Measurements from ENCODE around the gene ATP6V0C. TPM values are rescaled to one million over a fixed set of nuclear protein-coding genes. Genes with fewer than 3 reads are reported as not detected.

Gene ATP6V0C
- total RNA-seq, 2 donors from 2014 or later = 94.4 to 127 TPM

- Mint-ChIP-seq H3K9me3 (no peaks in the 10 kb centered on the region), H3K27ac (peak overlapping the region in 1 of 2 donors; percentile 34), H3K36me3 (no peaks in the 10 kb centered on the region)
- DNase-seq (ENCODE audit: low spot score in 2 of 2) (no peak), ATAC-seq (no peak)
Observed at GRCh38 chr16:2497695-2498484, 15.9 kb upstream of the ATP6V0C start.

DNA sequence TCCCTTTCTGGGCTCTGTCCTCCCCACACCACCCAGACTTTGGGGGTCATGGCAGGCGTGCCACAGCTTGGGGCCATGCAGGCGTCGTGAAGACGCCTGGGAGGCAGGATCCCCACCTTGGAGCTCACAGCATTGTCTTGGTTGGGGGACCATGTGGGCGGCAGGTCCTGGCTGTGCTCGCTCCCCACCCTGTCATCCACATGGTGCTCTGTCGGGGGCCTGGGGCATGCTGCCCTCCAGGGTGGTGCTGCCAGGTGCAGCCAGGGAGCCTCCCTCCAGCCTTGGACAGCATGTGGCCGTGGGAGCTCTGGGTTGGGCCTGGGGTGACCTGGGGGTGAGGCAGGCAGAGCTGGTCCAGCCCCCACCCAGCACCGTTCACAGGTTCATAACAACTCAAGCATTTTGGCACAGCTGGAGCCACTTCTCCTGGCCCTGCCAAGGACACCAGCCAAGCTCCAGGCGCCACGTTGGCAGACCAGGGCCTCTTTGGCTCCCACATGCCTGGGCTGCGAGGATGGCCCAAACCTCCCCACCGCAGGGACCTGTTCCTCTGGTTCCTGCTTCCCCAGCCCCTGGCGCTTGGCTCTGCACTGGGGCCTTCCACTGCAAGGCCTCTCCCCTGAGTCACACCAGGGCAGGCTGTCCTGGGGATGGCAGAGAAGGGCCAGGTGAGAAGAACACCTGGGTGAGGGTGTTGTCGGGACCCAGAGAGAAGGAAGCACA, 15.1 kb upstream of the ATP6V0C start:
- ATAC-seq (no peak), DNase-seq (ENCODE audit: low spot score in 2 of 2) (no peak)
- H3K36me3 Mint-ChIP-seq = no peaks in the 10 kb centered on the region
- H3K9me3 Mint-ChIP-seq = no peaks in the 10 kb centered on the region
- no peak overlapping the region for H3K27ac Mint-ChIP-seq

DNA sequence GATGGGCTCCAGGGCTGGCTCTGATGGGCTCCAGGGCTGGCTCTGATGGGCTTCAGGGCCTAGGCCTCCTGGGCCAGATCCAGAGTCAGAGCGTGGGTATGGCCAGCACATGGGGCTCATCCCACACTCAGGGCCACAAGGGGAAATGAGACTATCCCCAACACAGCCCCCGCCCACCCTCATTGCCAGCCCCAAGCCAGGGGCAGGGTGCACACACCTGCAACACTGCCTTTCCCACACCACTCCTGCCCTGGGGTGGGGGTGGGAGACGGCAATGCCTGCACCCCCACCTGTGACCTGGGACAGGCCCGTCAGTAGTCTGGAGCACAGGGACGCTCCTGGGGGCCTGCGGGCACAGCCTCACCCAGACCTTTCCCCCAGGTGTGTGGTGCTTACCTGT, 14.3 kb upstream of the ATP6V0C start:
- no peak overlapping the region for H3K27ac Mint-ChIP-seq
- no peaks in the 10 kb centered on the region for H3K36me3 Mint-ChIP-seq
- no peaks in the 10 kb centered on the region for H3K9me3 Mint-ChIP-seq
- ATAC-seq (no peak), DNase-seq (ENCODE audit: low spot score in 2 of 2) (no peak)

- DNase-seq (ENCODE audit: low spot score in 2 of 2) (no peak), ATAC-seq (no peak)
- Mint-ChIP-seq H3K9me3 (no peaks in the 10 kb centered on the region), H3K36me3 (no peaks in the 10 kb centered on the region), H3K27ac (no peak overlapping the region)
Observed at GRCh38 chr16:2499890-2500429, 13.8 kb upstream of the ATP6V0C start.

- DNase-seq (ENCODE audit: low spot score in 2 of 2) (no peak), ATAC-seq (peak in 1 of 2 donors; percentile 5)
- H3K9me3 Mint-ChIP-seq = no peaks in the 10 kb centered on the region
- H3K27ac Mint-ChIP-seq = no peak overlapping the region
- H3K36me3 Mint-ChIP-seq = no peaks in the 10 kb centered on the region
Observed at GRCh38 chr16:2500430-2500917, 13.3 kb upstream of the ATP6V0C start.

GRCh38 chr16:2500918-2501750, 12.6 kb upstream of the ATP6V0C start:
- DNase-seq (ENCODE audit: low spot score in 2 of 2) (peak; percentile 79 to 88), ATAC-seq (peak; percentile 87 to 95)
- Mint-ChIP-seq H3K36me3 (no peaks in the 10 kb centered on the region), H3K27ac (no peak overlapping the region), H3K9me3 (no peaks in the 10 kb centered on the region)

GRCh38 chr16:2501946-2502895, 11.5 kb upstream of the ATP6V0C start:
- DNase-seq (ENCODE audit: low spot score in 2 of 2) (no peak), ATAC-seq (no peak)
- Mint-ChIP-seq H3K27ac (no peak overlapping the region), H3K9me3 (no peaks in the 10 kb centered on the region), H3K36me3 (no peaks in the 10 kb centered on the region)

GRCh38 chr16:2505695-2506094, 8.1 kb upstream of the ATP6V0C start:
- DNase-seq (ENCODE audit: low spot score in 2 of 2) (no peak), ATAC-seq (no peak)
- H3K27ac Mint-ChIP-seq = no peak overlapping the region
- no peaks in the 10 kb centered on the region for H3K36me3 Mint-ChIP-seq
- H3K9me3 Mint-ChIP-seq = no peaks in the 10 kb centered on the region

GRCh38 chr16:2507052-2507659, 6.6 kb upstream of the ATP6V0C start:
- H3K27ac Mint-ChIP-seq = peak overlapping the region in 1 of 2 donors; percentile 77
- no peaks in the 10 kb centered on the region for H3K36me3 Mint-ChIP-seq
- ATAC-seq (peak; percentile 32 to 34), DNase-seq (ENCODE audit: low spot score in 2 of 2) (no peak)
- H3K9me3 Mint-ChIP-seq = no peaks in the 10 kb centered on the region

DNA sequence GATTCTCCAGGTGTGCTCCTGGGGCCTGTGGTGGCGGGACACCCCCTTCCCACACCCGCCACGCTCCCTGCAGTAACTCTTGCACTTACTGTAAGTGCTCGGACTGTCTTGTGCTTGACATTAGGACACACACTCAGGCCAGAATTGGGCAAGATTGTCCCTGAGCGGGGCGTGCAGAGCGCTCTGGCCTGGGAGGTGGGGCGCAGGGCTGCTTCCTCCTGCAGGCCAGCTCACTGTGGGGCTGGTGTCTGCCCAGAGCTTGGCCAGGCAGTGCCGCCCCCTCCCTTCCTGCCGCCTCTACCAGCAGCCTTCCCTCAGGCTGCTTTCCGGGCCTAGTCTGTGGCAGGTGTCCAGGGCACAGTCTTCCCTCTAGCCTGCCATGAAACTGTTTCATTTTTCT, 6.1 kb upstream of the ATP6V0C start:
- peak overlapping the region in 1 of 2 donors; percentile 50 for H3K27ac Mint-ChIP-seq

DNA sequence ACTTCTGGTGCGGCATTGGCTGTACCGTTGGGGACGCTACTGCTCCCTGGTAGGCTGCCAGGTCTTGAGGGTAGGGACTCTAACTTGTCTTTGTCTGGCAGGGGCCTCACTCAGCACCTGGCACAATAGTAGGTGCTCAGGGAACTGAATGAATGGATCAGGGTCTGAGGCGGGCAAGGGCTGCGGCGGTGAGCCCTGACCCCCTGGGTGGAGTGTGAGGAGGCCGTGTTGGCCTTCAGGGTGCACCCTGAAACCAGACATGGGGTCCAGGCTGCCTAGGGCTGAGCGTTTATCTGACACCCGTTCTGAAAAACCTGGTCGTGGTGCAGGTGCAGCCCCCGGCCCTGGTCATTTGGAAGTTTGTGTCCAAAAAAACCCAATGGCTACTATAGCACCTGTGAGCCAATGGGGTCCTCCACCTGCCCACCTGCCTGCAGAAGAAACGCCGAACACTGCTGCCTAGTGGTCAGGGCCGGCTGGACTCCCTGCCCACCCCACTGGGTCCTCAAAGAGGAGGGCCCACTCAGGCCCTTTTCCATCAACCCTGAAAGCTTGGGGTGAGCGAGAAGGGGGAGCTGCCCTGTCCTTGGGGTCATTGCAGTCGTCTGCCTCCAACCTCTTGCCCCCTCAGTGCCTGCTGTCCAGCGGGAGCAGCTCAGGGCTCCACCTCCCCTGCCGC, 4.9 kb upstream of the ATP6V0C start:
- DNase-seq (ENCODE audit: low spot score in 2 of 2) = no peak
- H3K36me3 Mint-ChIP-seq = no peaks in the 10 kb centered on the region

More for the DNA sequence above, 6.1 kb upstream of the ATP6V0C start:
- Mint-ChIP-seq H3K36me3 (no peaks in the 10 kb centered on the region), H3K9me3 (no peaks in the 10 kb centered on the region)
- ATAC-seq (no peak), DNase-seq (ENCODE audit: low spot score in 2 of 2) (no peak)

DNA sequence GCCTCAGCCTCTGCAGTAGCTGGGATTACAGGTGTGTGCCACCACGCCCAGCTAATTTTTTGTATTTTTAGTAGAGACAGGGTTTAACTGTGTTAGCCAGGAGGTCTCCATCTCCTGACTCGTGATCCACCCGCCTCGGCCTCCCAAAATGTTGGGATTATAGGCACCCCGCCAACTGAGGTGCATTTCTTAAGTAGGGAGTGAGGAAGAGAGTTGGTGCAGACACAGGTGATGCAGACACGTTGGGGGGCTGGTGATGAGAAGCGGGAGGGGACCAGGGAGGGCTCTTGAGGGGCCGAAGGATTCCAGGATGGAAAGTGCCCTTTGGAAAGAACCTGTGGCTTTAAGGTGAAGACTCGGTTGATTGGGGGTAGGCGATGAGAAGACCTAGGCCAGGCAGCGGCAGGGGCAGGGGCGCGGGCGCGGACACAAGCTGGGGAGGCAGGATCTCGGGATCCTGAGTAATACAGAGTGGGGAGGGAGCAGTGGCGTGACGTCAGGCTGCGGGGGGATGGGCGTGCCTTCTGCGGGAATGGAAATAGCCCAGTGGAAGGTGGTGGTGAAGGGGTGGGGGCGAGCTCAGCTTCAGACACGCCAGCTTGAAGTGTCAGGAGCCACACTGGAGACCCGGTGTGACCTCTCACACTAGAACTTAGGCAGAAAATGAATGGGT, 2.5 kb upstream of the ATP6V0C start:
- H3K36me3 Mint-ChIP-seq = peaks cover 0 to 17% of the 10 kb centered on the region in 2 donors
- ATAC-seq (no peak), DNase-seq (ENCODE audit: low spot score in 2 of 2) (no peak)
- peak overlapping the region in 1 of 2 donors; percentile 30 for H3K27ac Mint-ChIP-seq
- H3K9me3 Mint-ChIP-seq = no peaks in the 10 kb centered on the region

More for the DNA sequence above, 4.9 kb upstream of the ATP6V0C start:
- H3K9me3 Mint-ChIP-seq = no peaks in the 10 kb centered on the region
- no peak overlapping the region for H3K27ac Mint-ChIP-seq
- no peak for ATAC-seq

- peaks cover 0 to 17% of the 10 kb centered on the region in 2 donors for H3K36me3 Mint-ChIP-seq
- H3K9me3 Mint-ChIP-seq = no peaks in the 10 kb centered on the region
- DNase-seq (ENCODE audit: low spot score in 2 of 2) (no peak), ATAC-seq (no peak)
- peak overlapping the region in 1 of 2 donors; percentile 92 for H3K27ac Mint-ChIP-seq
Observed at GRCh38 chr16:2511996-2512734, 1.6 kb upstream of the ATP6V0C start.

Measured in activated naive CD4-positive, alpha-beta T cell treated with anti-CD3 and anti-CD28 coated beads, Interleukin-2, amount 50 U/mL, for 72 hours (primary cell).